GM23338 (cell line): ENCODE measurements around the gene RXFP2. TPM values are rescaled to one million over a fixed set of nuclear protein-coding genes. Genes with fewer than 3 reads are reported as not detected.

Experiments
- ATAC-seq: fragments of 200-7000 bp; cut with Tn5 transposase; 3 replicates; pipeline ENCODE4 v1.9.1; 2020
- DNase-seq: peaks from one replicate; pipeline ENCODE4 v3.0.0-alpha.2; 2015; ENCODE audit warnings: low spot score
- H2AFZ ChIP-seq: fragments of 200-600 bp; sonication (generic); 2 replicates; pipeline ENCODE4 v1.8.0; 2016; ENCODE audit warnings: antibody characterized with exemption, mild to moderate bottlenecking, moderate library complexity
- H3F3A ChIP-seq: fragments of 200-600 bp; sonication (generic); replicated peaks from 2 replicates; pipeline ENCODE4 v1.8.0; 2017; ENCODE audit warnings: antibody characterized with exemption, mixed run types, low read depth
- H3K27ac ChIP-seq: fragments of 200-600 bp; sonication (generic); 2 replicates; pipeline ENCODE4 v1.6.1; 2016; ENCODE audit warnings: low read depth
- H3K27me3 ChIP-seq: fragments of 200-600 bp; sonication (generic); 2 replicates; pipeline ENCODE4 v1.8.0; 2016; ENCODE audit warnings: mild to moderate bottlenecking, mixed run types, moderate library complexity; ENCODE audit not compliant: insufficient read depth
- H3K36me3 ChIP-seq: fragments of 200-600 bp; sonication (generic); 2 replicates; pipeline ENCODE4 v1.8.0; 2016; ENCODE audit warnings: mild to moderate bottlenecking; ENCODE audit not compliant: insufficient read depth
- H3K4me1 ChIP-seq: fragments of 200-600 bp; sonication (generic); 2 replicates; pipeline ENCODE4 v1.8.0; 2016; ENCODE audit warnings: mild to moderate bottlenecking, moderate library complexity; ENCODE audit not compliant: insufficient read depth
- H3K4me2 ChIP-seq: fragments of 200-600 bp; sonication (generic); 2 replicates; pipeline ENCODE4 v1.7.1; 2017; ENCODE audit warnings: mixed run types
- H3K4me3 ChIP-seq: fragments of 200-600 bp; sonication (generic); 2 replicates; pipeline ENCODE4 v1.6.1; 2016; ENCODE audit warnings: mixed run types
- H3K79me2 ChIP-seq: fragments of 200-600 bp; sonication (generic); replicated peaks from 2 replicates; pipeline ENCODE4 v1.8.0; 2017; ENCODE audit warnings: mild to moderate bottlenecking; ENCODE audit not compliant: insufficient read depth
- H3K9me2 ChIP-seq: fragments of 200-600 bp; sonication (generic); 2 replicates; pipeline ENCODE4 v1.8.0; 2017; ENCODE audit not compliant: insufficient read depth
- H4K20me1 ChIP-seq: fragments of 200-600 bp; sonication (generic); replicated peaks from 2 replicates; pipeline ENCODE4 v1.8.0; 2017; ENCODE audit warnings: mild to moderate bottlenecking; ENCODE audit not compliant: insufficient read depth
- H3K27ac Mint-ChIP-seq: 2 replicates; pipeline ENCODE4 v1.8.0; 2020; ENCODE audit warnings: inconsistent platforms, mild to moderate bottlenecking, moderate library complexity, mixed read lengths
- H3K27me3 Mint-ChIP-seq: 3 replicates; pipeline ENCODE4 v1.8.0; 2022; ENCODE audit warnings: low read depth, mild to moderate bottlenecking, moderate library complexity, mixed read lengths, inconsistent platforms; ENCODE audit not compliant: insufficient read depth, poor library complexity
- H3K36me3 Mint-ChIP-seq: 3 replicates; pipeline ENCODE4 v1.8.0; 2021; ENCODE audit warnings: low read depth, mild to moderate bottlenecking, inconsistent platforms, moderate library complexity, mixed read lengths
- H3K4me1 Mint-ChIP-seq: 3 replicates; pipeline ENCODE4 v1.8.0; 2020; ENCODE audit warnings: mild to moderate bottlenecking, inconsistent platforms, mixed read lengths
- H3K4me3 Mint-ChIP-seq: 3 replicates; pipeline ENCODE4 v1.8.0; 2021; ENCODE audit warnings: moderate library complexity, mild to moderate bottlenecking, inconsistent platforms, mixed read lengths
- H3K9me3 Mint-ChIP-seq: 3 replicates; pipeline ENCODE4 v1.8.0; 2020; ENCODE audit warnings: moderate library complexity, mild to moderate bottlenecking, inconsistent platforms, mixed read lengths
- CREB1 ChIP-seq: fragments of 250-450 bp; sonication (Bioruptor Pico); IDR thresholded peaks from 2 replicates; pipeline ENCODE4 v1.5.0; 2020; ENCODE audit warnings: low read depth, mild to moderate bottlenecking, moderate library complexity
- CTCF ChIP-seq, 2 experiments: fragments of 200-600 bp in 1 of 2; sonication (generic) in 1 of 2; conservative IDR thresholded peaks; 2 replicates each; pipeline versions ENCODE4 v1.5.1 to v1.6.1; 2016 to 2017; ENCODE audit warnings: antibody characterized with exemption in 2 of 2, low read depth in 2 of 2, mild to moderate bottlenecking in 2 of 2, moderate library complexity in 1 of 2
- ETS1 ChIP-seq: IDR thresholded peaks from 2 replicates; pipeline ENCODE4 v1.6.1; 2016; ENCODE audit warnings: antibody characterized with exemption
- EZH2 ChIP-seq: fragments of 200-600 bp; sonication (generic); IDR thresholded peaks from one replicate; pipeline ENCODE4 v1.8.0; 2017; ENCODE audit warnings: antibody characterized with exemption, mild to moderate bottlenecking, low read depth; ENCODE audit not compliant: unreplicated experiment
- EZH2phosphoT487 ChIP-seq: fragments of 200-600 bp; sonication (generic); IDR thresholded peaks from one replicate; pipeline ENCODE4 v1.8.1; 2018; ENCODE audit warnings: antibody characterized with exemption; ENCODE audit not compliant: unreplicated experiment
- JUNB ChIP-seq: IDR thresholded peaks from one replicate; pipeline ENCODE4 v1.6.1; 2016; ENCODE audit warnings: antibody characterized with exemption; ENCODE audit not compliant: unreplicated experiment
- NANOG ChIP-seq: IDR thresholded peaks from 2 replicates; pipeline ENCODE4 v1.6.1; 2016; ENCODE audit warnings: antibody characterized with exemption, borderline replicate concordance
- POLR2AphosphoS5 ChIP-seq: IDR thresholded peaks from 2 replicates; pipeline ENCODE4 v1.6.1; 2016; ENCODE audit warnings: antibody characterized with exemption, low read depth
- REST ChIP-seq: IDR thresholded peaks from one replicate; pipeline ENCODE4 v1.6.1; 2018; ENCODE audit warnings: antibody characterized with exemption; ENCODE audit not compliant: unreplicated experiment
- STAT1 ChIP-seq: IDR thresholded peaks from one replicate; pipeline ENCODE4 v1.6.1; 2016; ENCODE audit warnings: antibody characterized with exemption; ENCODE audit not compliant: unreplicated experiment
- ZNF114 ChIP-seq: fragments of 250-450 bp; sonication (Bioruptor Pico); IDR thresholded peaks from 2 replicates; pipeline ENCODE4 v1.5.0; 2020; ENCODE audit warnings: mild to moderate bottlenecking, moderate library complexity
- ZNF331 ChIP-seq: fragments of 250-450 bp; sonication (Bioruptor Pico); IDR thresholded peaks from 2 replicates; pipeline ENCODE4 v1.5.0; 2020; ENCODE audit warnings: low read depth, mild to moderate bottlenecking, moderate library complexity
- ZNF462 ChIP-seq: fragments of 250-450 bp; sonication (Bioruptor Pico); IDR thresholded peaks from 2 replicates; pipeline ENCODE4 v1.5.0; 2020; ENCODE audit warnings: mild to moderate bottlenecking, moderate library complexity
- polyA plus RNA-seq: library from polyadenylated mRNA; unstranded; fragments of >200 nt; fragmentation: Nextera tagmentation; extraction: Ambion mirVana; gene quantifications from 2 replicates; pipeline ENCODE4 v1.2.1, GENCODE V29; 2016
- total RNA-seq: library from RNA; depleted of rRNA; stranded (reverse); fragments of >200 nt; shearing (Covaris generic); gene quantifications from 2 replicates; pipeline ENCODE4 v1.2.3, GENCODE V29; 2014

The RXFP2 gene
- total and polyA plus RNA-seq, 2 experiments from 2014 or later: not detected

- Mint-ChIP-seq H3K9me3 (no peaks in the 10 kb centered on the region; the same call in 1 of the 3 replicates), H3K4me3 (no peak overlapping the region), H3K4me1 (peaks cover 7% of the 10 kb centered on the region; the same call in 2 of the 3 replicates), H3K27me3 (peaks cover 2% of the 10 kb centered on the region), H3K27ac (no peak overlapping the region), H3K36me3 (no peaks in the 10 kb centered on the region)
- no peak for TF ChIP-seq STAT1
- TF ChIP-seq NANOG: no peak
- TF ChIP-seq EZH2: no peak
- TF ChIP-seq ZNF114 (CRISPR knock-in tag): no peak
- no peak for TF ChIP-seq CTCF (conservative IDR thresholded peaks at IDR 0.05; ENCODE audit: low read depth in 2 of 2)
- TF ChIP-seq EZH2phosphoT487: no peak
- TF ChIP-seq REST: no peak
- no peak for TF ChIP-seq CREB1 (CRISPR knock-in tag)
- TF ChIP-seq ZNF331 (CRISPR knock-in tag): no peak
- no peak for TF ChIP-seq POLR2AphosphoS5
- no peak for TF ChIP-seq ZNF462 (CRISPR knock-in tag)
- TF ChIP-seq JUNB: no peak
- TF ChIP-seq ETS1: no peak
- Histone ChIP-seq H3K4me1 (peaks cover 12% of the 10 kb centered on the region; the same call in 1 of the 2 replicates), H2AFZ (no peak overlapping the region; the same call in 1 of the 2 replicates), H3K27me3 (no peaks in the 10 kb centered on the region), H4K20me1 (no peaks in the 10 kb centered on the region), H3K36me3 (no peaks in the 10 kb centered on the region), H3K79me2 (no peaks in the 10 kb centered on the region), H3K4me3 (no peak overlapping the region), H3F3A (no peaks in the 10 kb centered on the region), H3K9me2 (peaks cover 1% of the 10 kb centered on the region; the same call in 1 of the 2 replicates), H3K27ac (no peak overlapping the region), H3K4me2 (no peak overlapping the region)
- DNase-seq (no peak), ATAC-seq (no peak)
These were observed 7.4 kb upstream of the RXFP2 start for GRCh38 chr13:31731921-31732320.
